PC-3 (cell line): ENCODE measurements around the gene ERVK3-1. TPM values are rescaled to one million over a fixed set of nuclear protein-coding genes. Genes with fewer than 3 reads are reported as not detected.

Source experiments
- ATAC-seq: fragments of 200-7000 bp; cut with Tn5 transposase; 2 replicates; pipeline ENCODE4 v1.9.1; 2020; ENCODE audit warnings: mild to moderate bottlenecking, moderate library complexity
- BruUV-seq: library from RNA; stranded (reverse); fragments of 400-500 nt; replicated peaks from 2 replicates; lab custom pipeline; 2021; lab: Mats Ljungman, UMichigan
- CTCF ChIA-PET: fragments of 300-600 bp; sonication (Branson Sonifier 250); formaldehyde crosslinking; loops from one replicate; lab custom pipeline; 2022; ENCODE audit warnings: antibody characterized with exemption; lab: Charles Lee
- POLR2A ChIA-PET: fragments of 300-600 bp; sonication (Branson Sonifier 250); formaldehyde crosslinking; loops from one replicate; lab custom pipeline; 2022; ENCODE audit warnings: antibody characterized with exemption; ENCODE audit not compliant: unreplicated experiment; lab: Charles Lee
- DNase-seq: peaks from one replicate; pipeline ENCODE4 v3.0.0-alpha.2; 2015
- H2AFZ ChIP-seq: fragments of 300-600 bp; sonication (generic); 2 replicates; pipeline ENCODE4 v1.6.0; 2016; ENCODE audit warnings: antibody characterized with exemption, low read length
- H3F3A ChIP-seq: fragments of 300-600 bp; sonication (generic); one replicate; pipeline ENCODE4 v1.6.0; 2017; ENCODE audit warnings: antibody characterized with exemption, low read length, control low read depth, mild to moderate bottlenecking; ENCODE audit not compliant: unreplicated experiment
- H3K27ac ChIP-seq: fragments of 300-600 bp; sonication (generic); 2 replicates; pipeline ENCODE4 v1.5.1; 2016; ENCODE audit warnings: mild to moderate bottlenecking, low read length
- H3K27me3 ChIP-seq: fragments of 300-600 bp; sonication (generic); 2 replicates; pipeline ENCODE4 v1.6.1; 2016; ENCODE audit warnings: low read length, mixed read lengths
- H3K36me3 ChIP-seq: fragments of 300-600 bp; sonication (generic); 2 replicates; pipeline ENCODE4 v1.6.1; 2016; ENCODE audit warnings: low read depth, mixed run types, low read length, mixed read lengths
- H3K4me1 ChIP-seq: fragments of 300-600 bp; sonication (generic); 2 replicates; pipeline ENCODE4 v1.5.1; 2016; ENCODE audit warnings: low read length; ENCODE audit not compliant: insufficient read depth
- H3K4me2 ChIP-seq: fragments of 300-600 bp; sonication (generic); 2 replicates; pipeline ENCODE4 v1.6.0; 2016; ENCODE audit warnings: low read length
- H3K4me3 ChIP-seq: fragments of 300-600 bp; sonication (generic); 2 replicates; pipeline ENCODE4 v1.5.1; 2016; ENCODE audit warnings: mild to moderate bottlenecking, low read length, mixed read lengths
- H3K79me2 ChIP-seq: fragments of 300-600 bp; sonication (generic); 2 replicates; pipeline ENCODE4 v1.6.1; 2017; ENCODE audit warnings: low read length, mixed read lengths
- H3K9ac ChIP-seq: fragments of 300-600 bp; sonication (generic); 2 replicates; pipeline ENCODE4 v1.6.0; 2016; ENCODE audit warnings: mild to moderate bottlenecking, low read length
- H3K9me2 ChIP-seq: fragments of 300-600 bp; sonication (generic); replicated peaks from 2 replicates; pipeline ENCODE4 v1.6.1; 2016; ENCODE audit warnings: mixed run types, low read length, mixed read lengths
- H3K9me3 ChIP-seq: fragments of 300-600 bp; sonication (generic); 2 replicates; pipeline ENCODE4 v1.6.1; 2016; ENCODE audit warnings: low read length, mixed read lengths
- H4K20me1 ChIP-seq: fragments of 300-600 bp; sonication (generic); 2 replicates; pipeline ENCODE4 v1.6.1; 2016; ENCODE audit warnings: low read length, mixed read lengths
- CTCF ChIP-seq: fragments of 300-600 bp; sonication (generic); conservative IDR thresholded peaks from 2 replicates; pipeline ENCODE4 v1.5.1; 2017; ENCODE audit warnings: antibody characterized with exemption, low read depth, mild to moderate bottlenecking, low read length
- EZH2 ChIP-seq: fragments of 300-600 bp; sonication (generic); IDR thresholded peaks from one replicate; pipeline ENCODE4 v1.6.1; 2017; ENCODE audit warnings: antibody characterized with exemption, mild to moderate bottlenecking, low read length; ENCODE audit not compliant: unreplicated experiment
- EZH2phosphoT487 ChIP-seq: fragments of 300-600 bp; sonication (generic); IDR thresholded peaks from 2 replicates; pipeline ENCODE4 v1.6.1; 2018; ENCODE audit warnings: mild to moderate bottlenecking, antibody characterized with exemption, low read length, borderline replicate concordance
- intact Hi-C: fragments of 100-400 bp; cut with micrococcal nuclease; formaldehyde crosslinking; loops from 2 replicates; pipeline ENCODE4 v1.9.0; 2023
- total RNA-seq: library from RNA; depleted of rRNA; stranded (reverse); fragments of >200 nt; gene quantifications from 2 replicates; pipeline ENCODE4 v1.2.3, GENCODE V29; 2014

Gene ERVK3-1
- total RNA-seq, 1 experiment from 2014 or later = 104 TPM

DNA sequence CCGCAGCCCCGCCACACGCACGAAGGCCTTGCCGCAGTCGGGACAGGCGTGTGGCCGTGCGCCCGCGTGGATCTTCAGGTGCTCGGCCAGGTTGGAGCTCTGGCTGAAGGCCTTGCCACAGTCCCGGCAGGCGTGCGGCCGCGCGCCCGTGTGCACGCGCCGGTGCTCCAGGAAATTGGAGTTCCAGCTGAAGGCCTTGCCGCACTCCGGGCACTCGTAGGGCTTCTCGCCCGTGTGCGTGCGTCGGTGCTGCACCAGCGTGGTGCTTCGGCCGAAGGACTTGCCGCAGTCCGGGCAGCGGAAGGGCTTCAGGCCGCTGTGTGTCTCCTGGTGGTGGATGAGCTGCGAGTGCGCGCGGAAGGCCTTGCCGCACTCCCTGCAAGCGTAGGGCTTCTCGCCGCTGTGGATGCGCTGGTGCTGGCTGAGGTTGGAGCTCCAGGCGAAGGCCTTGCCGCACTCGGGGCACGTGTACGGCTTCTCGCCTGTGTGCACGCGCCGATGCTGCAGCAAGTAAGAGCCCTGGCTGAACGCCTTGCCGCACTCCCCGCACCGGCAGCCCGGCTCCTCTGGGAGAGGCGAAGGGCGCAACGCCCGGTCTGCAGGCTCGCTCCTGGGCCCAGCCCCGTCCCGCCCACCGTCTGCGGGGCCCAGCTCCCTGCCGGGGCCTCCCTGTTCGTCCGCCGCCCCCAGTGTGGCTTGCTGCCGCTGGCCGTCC, 51.7 kb downstream of the ERVK3-1 start:
- Histone ChIP-seq H3K9me2 (no peaks in the 10 kb centered on the region), H3K9ac (no peak overlapping the region), H3K4me2 (no peak overlapping the region), H3K9me3 (no peaks in the 10 kb centered on the region), H3K27ac (no peak overlapping the region), H3K36me3 (no peaks in the 10 kb centered on the region), H3K27me3 (no peaks in the 10 kb centered on the region), H3K4me1 (peaks cover 6% of the 10 kb centered on the region), H2AFZ (no peak overlapping the region), H3K79me2 (0 out of 2 replicates have a peak, but pooled peaks cover 6% of the 10 kb centered on the region), H3K4me3 (no peak overlapping the region), H4K20me1 (no peaks in the 10 kb centered on the region), H3F3A (no peaks in the 10 kb centered on the region)
- no TSS peak for BruUV-seq
- ChIA-PET POLR2A (no interaction called here), CTCF (no interaction called here)
- DNase-seq (no peak), ATAC-seq (no peak)
- TF ChIP-seq EZH2 (no peak), EZH2phosphoT487 (no peak), CTCF (no peak)
- intact Hi-C loops = no loop called here

GRCh38 chr19:58357481-58358145, 52.4 kb downstream of the ERVK3-1 start:
- no peak for DNase-seq
- TF ChIP-seq EZH2 (no peak), EZH2phosphoT487 (no peak), CTCF (no peak)

More at GRCh38 chr19:58357481-58358145, 52.4 kb downstream of the ERVK3-1 start:
- Histone ChIP-seq H3K4me2 (no peak overlapping the region), H3K4me3 (no peak overlapping the region), H4K20me1 (no peaks in the 10 kb centered on the region), H3K9me3 (no peaks in the 10 kb centered on the region), H3K79me2 (0 out of 2 replicates have a peak, but pooled peaks cover 8% of the 10 kb centered on the region), H3K27me3 (no peaks in the 10 kb centered on the region), H3F3A (no peaks in the 10 kb centered on the region), H3K36me3 (no peaks in the 10 kb centered on the region), H2AFZ (no peak overlapping the region), H3K4me1 (peaks cover 9% of the 10 kb centered on the region), H3K9ac (no peak overlapping the region), H3K27ac (no peak overlapping the region), H3K9me2 (no peaks in the 10 kb centered on the region)
- no TSS peak for BruUV-seq
- intact Hi-C loops = no loop called here
- ChIA-PET CTCF (no interaction called here), POLR2A (no interaction called here)
- no peak for ATAC-seq
